ENCODE data around the gene MICA.
A peak's percentile ranks its signal among the peaks of the same experiment; 100 is the strongest.

The MICA gene

GRCh38 chr6:31460361-31461025 lies 57.1 kb downstream of the MICA start:
- DNase-seq (ENCODE audit: low read depth in 2 of 2), result no peak

DNA sequence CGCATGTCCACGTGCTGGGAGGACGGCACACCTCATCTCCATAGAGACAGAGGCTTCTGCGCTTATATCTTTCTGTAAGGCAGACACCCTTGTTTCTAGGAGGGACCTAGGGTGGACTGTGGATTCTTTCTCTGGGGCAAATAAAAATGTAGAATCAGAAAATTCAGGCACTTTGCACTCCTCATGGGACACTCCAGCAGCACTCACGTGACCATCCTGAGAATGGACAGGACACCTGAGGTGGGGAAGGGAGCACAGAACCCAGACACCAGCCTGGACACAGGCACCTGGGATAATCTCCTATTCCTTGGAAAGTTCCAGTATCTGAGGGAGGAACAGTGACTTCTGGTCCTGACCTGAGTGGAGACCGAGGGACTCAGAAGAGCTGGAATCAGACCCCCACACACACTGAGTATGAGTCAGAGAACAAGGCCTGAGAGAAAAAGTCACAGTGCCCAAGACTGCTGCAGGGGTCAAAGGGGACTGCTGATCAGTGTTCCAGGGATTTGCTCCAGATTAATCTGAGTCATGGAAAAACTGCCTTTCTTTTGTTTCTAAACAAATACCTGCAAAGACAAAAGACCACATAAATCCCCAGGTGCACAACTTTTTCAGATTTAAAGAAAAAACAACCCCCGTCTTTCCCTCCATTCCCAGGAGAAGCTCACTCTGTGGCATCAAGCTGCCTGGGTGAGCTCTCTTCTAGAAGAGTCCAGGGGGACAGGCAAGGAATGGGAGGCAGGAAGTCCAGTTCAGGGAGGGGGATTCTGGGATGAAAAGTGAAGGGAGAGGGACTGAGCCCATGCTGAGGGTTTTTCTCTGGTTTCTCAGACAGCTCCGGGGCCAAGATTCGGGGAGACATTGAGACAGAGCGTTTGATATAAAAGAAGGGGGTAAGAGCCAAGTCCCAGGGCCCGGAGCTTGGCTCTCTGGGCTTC lies 58.9 kb downstream of the MICA start:
- no peak for DNase-seq (ENCODE audit: low read depth in 2 of 2)

DNA sequence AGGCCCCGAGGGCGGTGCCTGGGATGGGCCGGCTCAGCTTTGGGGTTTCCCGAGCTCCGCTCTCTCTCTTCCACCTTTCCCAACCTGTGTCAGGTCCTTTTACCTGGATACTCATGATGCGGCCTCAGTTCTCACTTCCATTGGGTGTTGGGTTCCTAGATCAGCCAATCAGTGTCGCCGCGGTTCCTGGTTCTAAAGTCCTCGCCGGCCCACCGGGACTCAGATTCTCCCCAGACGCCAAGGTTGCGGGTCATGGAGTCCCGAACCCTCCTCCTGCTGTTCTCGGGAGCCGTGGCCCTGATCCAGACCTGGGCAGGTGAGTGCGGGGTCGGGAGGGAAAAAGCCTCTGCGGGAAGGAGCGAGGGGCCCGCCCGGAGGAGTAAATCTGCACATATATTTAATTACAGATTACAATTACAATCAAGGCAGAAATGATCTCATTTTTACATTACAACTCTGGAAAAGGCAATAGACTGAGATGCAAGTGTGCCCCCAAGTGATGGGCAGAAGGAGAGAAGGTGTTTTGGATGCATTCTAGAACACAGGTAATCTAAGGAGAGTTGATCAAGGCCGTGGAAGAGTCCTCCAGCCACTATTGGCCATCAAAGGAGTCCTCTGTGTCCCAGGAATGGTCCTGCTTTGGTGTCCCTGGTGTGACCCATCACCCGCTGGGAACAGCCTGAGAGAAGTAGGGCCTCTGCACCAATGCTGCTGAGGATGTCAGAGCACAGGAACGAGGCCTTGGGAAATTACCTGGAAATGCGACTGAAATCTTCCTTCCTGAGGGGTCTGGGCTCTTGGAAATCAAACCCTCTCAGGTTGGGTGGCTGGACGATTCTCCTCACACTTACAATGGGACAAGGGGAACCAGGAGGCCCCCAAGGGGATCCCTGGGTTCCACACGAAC lies 59.8 kb downstream of the MICA start:
- DNase-seq (ENCODE audit: low read depth in 2 of 2), result peak; percentile 66 to 83

DNA sequence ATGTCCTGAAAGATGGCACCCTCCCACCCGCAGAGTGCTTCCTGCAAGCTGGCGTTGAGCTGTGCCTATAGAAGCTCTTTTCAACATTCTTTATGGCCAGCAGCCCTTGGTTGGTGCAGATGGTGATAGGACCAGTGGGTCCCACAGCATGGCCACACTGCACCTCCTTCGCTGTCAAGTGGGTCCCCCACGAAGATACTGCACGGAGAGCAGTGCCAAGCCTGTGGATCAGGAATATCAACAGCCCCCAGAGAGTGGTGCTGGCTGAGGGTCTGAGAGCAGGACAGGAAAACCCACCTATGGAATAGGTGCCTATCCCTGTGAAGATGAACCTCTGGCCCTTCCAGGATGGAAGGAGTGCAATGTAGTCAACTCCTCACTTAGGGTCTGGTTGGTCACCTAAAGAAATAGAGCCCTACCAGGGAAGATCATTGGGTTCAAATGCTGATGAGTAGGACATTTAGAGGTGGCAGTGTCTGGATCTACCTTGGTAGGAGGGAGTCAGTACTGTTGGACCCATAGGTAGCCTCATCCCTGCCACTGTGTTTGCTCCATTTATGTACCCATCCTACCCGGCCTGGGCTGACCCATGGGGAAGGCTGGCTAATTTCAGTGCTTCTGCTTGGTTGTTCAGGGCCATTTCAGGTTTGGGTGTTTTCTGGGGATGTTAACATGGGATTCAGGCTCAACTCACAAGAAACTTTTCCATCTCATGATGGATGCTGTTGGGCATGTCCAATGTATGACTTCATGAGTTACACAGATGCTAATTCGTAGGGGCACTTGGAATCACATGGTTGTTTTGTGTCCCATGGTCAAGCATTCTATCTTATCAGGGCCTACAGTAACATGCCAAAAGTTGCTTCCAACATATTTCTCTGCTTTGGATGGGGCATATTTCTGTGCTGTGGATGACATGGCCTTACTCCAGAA lies 61.1 kb downstream of the MICA start:
- no peak for DNase-seq (ENCODE audit: low read depth in 2 of 2)

Measured in stimulated activated CD8-positive, alpha-beta memory T cell treated with anti-CD3 and anti-CD28 coated beads, Interleukin-2, amount 100 ng/mL, for 48 hours (primary cell).